HepG2 (cell line): ENCODE results near the gene MOK. TPM values are rescaled to one million over a fixed set of nuclear protein-coding genes. Genes with fewer than 3 reads are reported as not detected.

ENCODE experiments used
- CBFB ChIP-seq: sonication (generic); formaldehyde crosslinking; IDR thresholded peaks from 2 replicates; pipeline ENCODE4 v1.4.0; 2020; ENCODE audit warnings: missing genetic modification reagents
- DMAP1 ChIP-seq: IDR thresholded peaks from 2 replicates; pipeline ENCODE4 v1.6.1; 2016
- GPBP1L1 ChIP-seq: sonication (generic); formaldehyde crosslinking; IDR thresholded peaks from 2 replicates; pipeline ENCODE4 v1.5.0; 2020; ENCODE audit warnings: mild to moderate bottlenecking, missing genetic modification reagents
- JUNB ChIP-seq: sonication (generic); formaldehyde crosslinking; IDR thresholded peaks from 2 replicates; pipeline ENCODE4 v1.8.0; 2022; ENCODE audit warnings: missing genetic modification reagents, mild to moderate bottlenecking, borderline replicate concordance
- MED13 ChIP-seq: sonication (generic); formaldehyde crosslinking; IDR thresholded peaks from 2 replicates; pipeline ENCODE4 v1.5.0; 2020; ENCODE audit warnings: missing genetic modification reagents
- MED8 ChIP-seq: sonication (generic); formaldehyde crosslinking; IDR thresholded peaks from 2 replicates; pipeline ENCODE4 v1.8.1; 2023; ENCODE audit warnings: mild to moderate bottlenecking, missing genetic modification reagents; ENCODE audit not compliant: insufficient replicate concordance
- MNT ChIP-seq: fragments of 450-650 bp; IDR thresholded peaks from 2 replicates; pipeline ENCODE4 v1.6.1; 2016
- MXD4 ChIP-seq: IDR thresholded peaks from 2 replicates; pipeline ENCODE4 v1.6.1; 2016; ENCODE audit warnings: mild to moderate bottlenecking, missing biosample characterization, missing genetic modification reagents
- POGK ChIP-seq: sonication (generic); formaldehyde crosslinking; conservative IDR thresholded peaks from 2 replicates; pipeline ENCODE4 v1.8.0; 2022; ENCODE audit warnings: mild to moderate bottlenecking, moderate library complexity, missing genetic modification reagents
- RORA ChIP-seq: sonication (generic); formaldehyde crosslinking; IDR thresholded peaks from 2 replicates; pipeline ENCODE4 v1.5.0; 2020; ENCODE audit warnings: mild to moderate bottlenecking, missing genetic modification reagents, moderate library complexity
- TARDBP ChIP-seq: sonication (generic); formaldehyde crosslinking; IDR thresholded peaks from 2 replicates; pipeline ENCODE4 v1.8.0; 2022; ENCODE audit warnings: mild to moderate bottlenecking, missing genetic modification reagents
- ZNF124 ChIP-seq: sonication (generic); formaldehyde crosslinking; IDR thresholded peaks from 2 replicates; pipeline ENCODE4 v1.4.0; 2020; ENCODE audit warnings: missing genetic modification reagents
- ZNF20 ChIP-seq: sonication (generic); formaldehyde crosslinking; IDR thresholded peaks from 2 replicates; pipeline ENCODE4 v1.4.0; 2020; ENCODE audit warnings: mild to moderate bottlenecking, moderate library complexity, missing genetic modification reagents
- ZNF556 ChIP-seq: sonication (generic); formaldehyde crosslinking; IDR thresholded peaks from 2 replicates; pipeline ENCODE4 v1.4.0; 2020; ENCODE audit warnings: mild to moderate bottlenecking, missing genetic modification reagents, borderline replicate concordance
- ZNF580 ChIP-seq: IDR thresholded peaks from 2 replicates; pipeline ENCODE4 v1.6.1; 2016; ENCODE audit warnings: low read depth, borderline replicate concordance
- ZNF652 ChIP-seq: IDR thresholded peaks from 2 replicates; pipeline ENCODE4 v1.6.1; 2016; ENCODE audit warnings: low read depth, borderline replicate concordance
- polyA plus RNA-seq, 8 experiments: library from polyadenylated mRNA; depleted of rRNA in 3 of 8; stranded (reverse) in 7 of 8; unstranded in 1 of 8; fragments of >200 nt; fragmentation: Illumina TruSeq in 4 of 8; extraction: Trizol in 4 of 8; gene quantifications; 2 replicates each; pipeline versions ENCODE4 v1.2.1 to v1.2.3, GENCODE V29; 2011 to 2016; ENCODE audit warnings: low read depth in 4 of 8, missing spikeins in 1 of 8, mixed read lengths in 1 of 8; ENCODE audit not compliant: insufficient read depth in 1 of 8
- total RNA-seq, 5 experiments: library from RNA; depleted of rRNA; stranded (reverse); fragments of >200 nt; fragmentation: Illumina TruSeq; extraction: Trizol; gene quantifications; 2 replicates each; pipeline ENCODE4 v1.2.3, GENCODE V29; 2016; ENCODE audit warnings: low read depth in 1 of 5
- TF ChIP-seq, protein P1 (sequence below): sonication (generic); formaldehyde crosslinking; IDR thresholded peaks from 2 replicates; pipeline ENCODE4 v1.4.0; 2020; ENCODE audit warnings: mild to moderate bottlenecking, missing genetic modification reagents
- TF ChIP-seq, protein P2 (sequence below): sonication (generic); formaldehyde crosslinking; IDR thresholded peaks from 2 replicates; pipeline ENCODE4 v1.5.0; 2020; ENCODE audit warnings: missing genetic modification reagents, mild to moderate bottlenecking, borderline replicate concordance
- TF ChIP-seq, protein P3 (sequence below): sonication (generic); formaldehyde crosslinking; conservative IDR thresholded peaks from 2 replicates; pipeline ENCODE4 v1.4.0; 2020; ENCODE audit warnings: mild to moderate bottlenecking, missing genetic modification reagents, moderate library complexity

The MOK gene
- total and polyA plus RNA-seq, 2 of the 13 experiments (the other 11 are each of a cell fraction or from before 2014, with no cell fraction given), result 15.3 to 16.9 TPM

GRCh38 chr14:102319351-102320032 lies 14.5 kb upstream of the MOK start, which contains the start of gene ZNF839 (continued):
- TF ChIP-seq GPBP1L1 (CRISPR knock-in tag) (no peak), MED13 (CRISPR knock-in tag) (peak; percentile 64; the same call in 1 of the 2 replicates), RORA (no peak), CBFB (peak; percentile 54; the same call in 1 of the 2 replicates), ZNF652 (CRISPR knock-in tag) (no peak), ZNF20 (CRISPR knock-in tag) (no peak), DMAP1 (CRISPR knock-in tag) (peak; percentile 63), MED8 (CRISPR knock-in tag) (peak; percentile 6), JUNB (CRISPR knock-in tag) (no peak), TARDBP (peak; percentile 64; the same call in 1 of the 2 replicates), MXD4 (CRISPR knock-in tag) (no peak), POGK (CRISPR knock-in tag) (peak; percentile 62; the same call in 1 of the 2 replicates), MNT (no peak), ZNF580 (CRISPR knock-in tag) (no peak), ZNF124 (CRISPR knock-in tag) (no peak), ZNF556 (no peak; the same call in 1 of the 2 replicates)
- TF ChIP-seq, protein P1, sequence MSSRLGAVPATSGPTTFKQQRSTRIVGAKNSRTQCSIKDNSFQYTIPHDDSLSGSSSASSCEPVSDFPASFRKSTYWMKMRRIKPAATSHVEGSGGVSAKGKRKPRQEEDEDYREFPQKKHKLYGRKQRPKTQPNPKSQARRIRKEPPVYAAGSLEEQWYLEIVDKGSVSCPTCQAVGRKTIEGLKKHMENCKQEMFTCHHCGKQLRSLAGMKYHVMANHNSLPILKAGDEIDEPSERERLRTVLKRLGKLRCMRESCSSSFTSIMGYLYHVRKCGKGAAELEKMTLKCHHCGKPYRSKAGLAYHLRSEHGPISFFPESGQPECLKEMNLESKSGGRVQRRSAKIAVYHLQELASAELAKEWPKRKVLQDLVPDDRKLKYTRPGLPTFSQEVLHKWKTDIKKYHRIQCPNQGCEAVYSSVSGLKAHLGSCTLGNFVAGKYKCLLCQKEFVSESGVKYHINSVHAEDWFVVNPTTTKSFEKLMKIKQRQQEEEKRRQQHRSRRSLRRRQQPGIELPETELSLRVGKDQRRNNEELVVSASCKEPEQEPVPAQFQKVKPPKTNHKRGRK, result no peak
- TF ChIP-seq, protein P2, sequence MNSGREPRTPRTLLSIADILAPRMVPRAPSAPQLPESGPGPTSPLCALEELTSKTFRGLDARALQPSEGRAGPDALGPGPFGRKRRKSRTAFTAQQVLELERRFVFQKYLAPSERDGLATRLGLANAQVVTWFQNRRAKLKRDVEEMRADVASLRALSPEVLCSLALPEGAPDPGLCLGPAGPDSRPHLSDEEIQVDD (CRISPR knock-in tag), result no peak
- TF ChIP-seq, protein P3, sequence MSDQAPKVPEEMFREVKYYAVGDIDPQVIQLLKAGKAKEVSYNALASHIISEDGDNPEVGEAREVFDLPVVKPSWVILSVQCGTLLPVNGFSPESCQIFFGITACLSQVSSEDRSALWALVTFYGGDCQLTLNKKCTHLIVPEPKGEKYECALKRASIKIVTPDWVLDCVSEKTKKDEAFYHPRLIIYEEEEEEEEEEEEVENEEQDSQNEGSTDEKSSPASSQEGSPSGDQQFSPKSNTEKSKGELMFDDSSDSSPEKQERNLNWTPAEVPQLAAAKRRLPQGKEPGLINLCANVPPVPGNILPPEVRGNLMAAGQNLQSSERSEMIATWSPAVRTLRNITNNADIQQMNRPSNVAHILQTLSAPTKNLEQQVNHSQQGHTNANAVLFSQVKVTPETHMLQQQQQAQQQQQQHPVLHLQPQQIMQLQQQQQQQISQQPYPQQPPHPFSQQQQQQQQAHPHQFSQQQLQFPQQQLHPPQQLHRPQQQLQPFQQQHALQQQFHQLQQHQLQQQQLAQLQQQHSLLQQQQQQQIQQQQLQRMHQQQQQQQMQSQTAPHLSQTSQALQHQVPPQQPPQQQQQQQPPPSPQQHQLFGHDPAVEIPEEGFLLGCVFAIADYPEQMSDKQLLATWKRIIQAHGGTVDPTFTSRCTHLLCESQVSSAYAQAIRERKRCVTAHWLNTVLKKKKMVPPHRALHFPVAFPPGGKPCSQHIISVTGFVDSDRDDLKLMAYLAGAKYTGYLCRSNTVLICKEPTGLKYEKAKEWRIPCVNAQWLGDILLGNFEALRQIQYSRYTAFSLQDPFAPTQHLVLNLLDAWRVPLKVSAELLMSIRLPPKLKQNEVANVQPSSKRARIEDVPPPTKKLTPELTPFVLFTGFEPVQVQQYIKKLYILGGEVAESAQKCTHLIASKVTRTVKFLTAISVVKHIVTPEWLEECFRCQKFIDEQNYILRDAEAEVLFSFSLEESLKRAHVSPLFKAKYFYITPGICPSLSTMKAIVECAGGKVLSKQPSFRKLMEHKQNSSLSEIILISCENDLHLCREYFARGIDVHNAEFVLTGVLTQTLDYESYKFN (CRISPR knock-in tag), result no peak
